DMS153 (cell line): ENCODE measurements around the gene FAXDC2.
A peak's percentile ranks its signal among the peaks of the same experiment; 100 is the strongest.
"Not testable (repeated sequence)": the region's sequence is repeated elsewhere in the genome, so short reads cannot be mapped to it uniquely, and the experiment has no call there.

ENCODE experiments used
- DNase-seq: peaks from one replicate; lab custom pipeline; 2025; lab: John Stamatoyannopoulos, UW

Gene FAXDC2

GRCh38 chr5:154860765-154861164 lies 10.4 kb upstream of the FAXDC2 start:
- no peak for DNase-seq

DNA sequence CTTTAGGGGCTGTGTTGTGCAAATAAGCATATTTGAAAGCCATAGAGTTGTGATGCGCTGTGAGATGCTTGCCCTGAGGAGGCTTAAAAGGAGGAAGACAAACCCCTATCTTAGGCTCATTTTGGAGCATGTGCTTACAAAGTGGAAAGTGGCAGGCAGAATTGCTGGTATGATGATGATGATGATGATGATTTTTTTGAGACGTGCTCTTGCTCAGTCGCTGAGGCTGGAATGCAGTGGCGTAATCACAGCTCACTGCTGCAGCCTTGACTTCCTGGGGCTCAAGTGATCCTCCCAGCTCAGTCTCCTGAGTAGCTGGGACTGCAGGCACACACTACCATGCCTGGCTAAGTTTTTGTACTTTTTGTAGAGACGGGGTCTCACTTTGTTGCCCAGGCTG lies 9.7 kb upstream of the FAXDC2 start:
- DNase-seq: no peak

- DNase-seq: no peak
Measured at GRCh38 chr5:154858972-154859871, 8.8 kb upstream of the FAXDC2 start.

- DNase-seq: peak; percentile 80
Measured at GRCh38 chr5:154858297-154858971, 8.0 kb upstream of the FAXDC2 start, which contains the start of gene CNOT8. CNOT8 (plus strand) TSS chr5:154858627; CDS start chr5:154863279, 4,652 bp downstream.

- DNase-seq: peak; percentile 86
Measured at GRCh38 chr5:154857530-154858296, 7.3 kb upstream of the FAXDC2 start.

DNA sequence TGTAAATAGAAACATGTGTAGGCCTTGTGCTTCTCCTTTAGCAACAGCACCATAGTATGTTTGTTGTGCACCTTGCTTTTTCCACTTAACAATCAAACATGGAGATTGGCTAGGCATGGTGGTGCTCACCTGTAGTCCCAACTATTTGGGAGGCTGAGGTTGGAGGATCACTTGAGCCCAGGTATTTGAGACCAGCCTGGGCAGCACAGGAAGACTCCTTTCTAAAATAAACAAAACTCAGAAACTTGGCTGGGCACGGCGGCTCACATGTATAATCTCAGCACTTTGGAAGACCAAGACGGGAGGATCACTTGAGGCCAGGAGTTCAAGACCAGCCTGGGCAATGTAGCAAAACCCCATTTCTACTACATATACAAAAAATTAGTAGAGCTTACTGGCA lies 948 bp upstream of the FAXDC2 start:
- DNase-seq: no peak

DNA sequence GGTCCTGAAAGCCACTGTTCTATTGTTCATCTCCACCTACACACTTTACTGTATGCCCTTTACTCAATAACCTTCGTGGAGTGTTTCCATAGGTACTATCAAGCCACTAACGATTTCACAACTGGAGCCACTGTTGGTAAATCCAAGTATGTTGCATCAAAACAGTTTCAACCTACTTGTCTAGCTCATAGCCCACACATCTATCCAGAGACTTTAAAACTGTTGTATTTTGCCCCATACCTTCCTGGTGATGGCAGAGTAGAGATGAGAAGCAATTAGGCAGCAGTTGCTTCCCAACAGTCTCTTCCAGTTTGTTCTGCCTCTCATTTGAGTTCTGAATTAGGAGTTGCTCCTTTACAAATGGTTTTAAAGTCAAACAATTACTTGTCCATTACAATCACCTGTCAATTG lies 607 bp downstream of the FAXDC2 start:
- DNase-seq: no peak

DNA sequence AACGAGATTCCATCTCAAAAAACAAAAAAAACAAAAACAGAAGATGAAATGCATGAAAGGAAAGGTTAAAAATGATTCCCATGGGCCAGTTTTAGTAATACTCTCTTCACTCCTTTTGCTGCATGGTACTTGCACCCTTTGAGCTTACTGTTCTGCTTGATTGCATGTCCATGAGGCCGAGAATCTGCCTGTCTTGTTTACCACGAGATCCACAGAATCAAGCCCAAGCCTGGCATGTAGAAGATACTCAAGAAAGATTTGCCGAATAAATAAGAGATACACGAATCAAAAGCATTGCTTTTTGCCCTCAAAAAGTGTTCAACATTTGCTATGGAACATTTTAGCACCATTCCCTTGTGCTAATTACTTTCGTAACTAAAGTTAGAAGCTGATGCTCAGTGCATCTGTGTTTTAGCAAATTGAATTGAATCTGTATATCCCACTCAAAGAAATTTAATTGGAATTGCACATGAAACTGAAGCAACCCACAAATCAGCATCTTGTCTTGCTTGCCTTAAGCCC lies 1.1 kb downstream of the FAXDC2 start:
- no peak for DNase-seq

DNA sequence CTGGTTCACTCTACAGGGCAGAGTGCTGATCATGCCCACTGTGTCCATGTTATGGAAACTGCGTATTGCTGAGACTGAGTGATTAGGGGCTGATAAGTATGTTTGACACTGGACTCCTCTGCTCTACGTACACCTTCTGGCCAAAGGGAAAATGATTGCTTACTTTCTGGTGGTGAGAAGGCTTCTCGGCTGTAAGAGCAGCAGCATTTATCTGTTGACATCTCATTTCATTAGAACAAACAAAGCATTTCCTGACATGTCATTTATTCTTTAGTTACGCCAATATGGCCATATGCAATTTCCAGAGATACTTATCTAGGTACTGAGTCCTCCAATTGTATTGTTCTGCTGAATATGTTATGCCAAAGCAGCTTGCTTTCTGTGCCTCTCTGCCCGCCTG lies 5.6 kb downstream of the FAXDC2 start:
- DNase-seq: peak; percentile 9

DNA sequence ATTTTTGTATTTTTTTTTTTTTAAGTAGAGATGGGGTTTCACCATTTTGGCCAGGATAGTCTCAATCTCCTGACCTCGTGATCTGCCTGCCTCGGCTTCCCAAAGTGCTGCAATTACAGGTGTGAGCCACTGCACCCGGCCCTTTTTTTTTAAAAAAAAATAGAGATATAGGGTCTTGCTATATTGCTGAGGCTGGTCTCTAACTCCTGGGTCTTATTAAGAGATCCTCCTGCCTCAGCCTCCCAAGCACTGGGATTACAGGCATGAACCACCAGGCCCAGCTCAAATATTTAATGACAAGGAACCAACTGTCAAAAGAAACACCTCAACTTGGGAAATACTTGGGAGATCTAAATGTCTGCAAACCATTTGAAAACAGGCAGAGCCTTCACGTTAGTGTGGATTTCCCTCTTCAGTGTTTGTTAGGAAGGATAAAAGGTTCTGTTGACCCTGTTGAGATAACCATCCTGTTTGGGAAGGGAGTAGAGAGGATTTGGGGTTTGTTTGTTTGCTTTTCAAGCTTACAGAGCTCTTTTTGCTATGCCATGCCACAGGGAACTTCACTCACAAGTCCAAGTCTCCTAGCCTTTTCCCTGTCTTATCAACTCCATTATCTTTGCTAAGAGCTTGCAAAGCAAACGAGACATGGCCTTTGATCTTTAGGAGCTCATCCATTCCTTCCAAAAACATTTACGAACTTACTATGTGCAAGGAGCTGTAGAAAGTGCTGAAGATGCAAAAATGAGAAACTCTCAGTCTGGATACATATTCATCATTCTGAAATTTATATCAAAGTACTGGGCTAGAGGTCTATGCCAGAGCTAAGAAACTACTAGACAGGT lies 7.5 kb downstream of the FAXDC2 start:
- DNase-seq: no peak

GRCh38 chr5:154841273-154841661 lies 9.1 kb downstream of the FAXDC2 start:
- no peak for DNase-seq

DNA sequence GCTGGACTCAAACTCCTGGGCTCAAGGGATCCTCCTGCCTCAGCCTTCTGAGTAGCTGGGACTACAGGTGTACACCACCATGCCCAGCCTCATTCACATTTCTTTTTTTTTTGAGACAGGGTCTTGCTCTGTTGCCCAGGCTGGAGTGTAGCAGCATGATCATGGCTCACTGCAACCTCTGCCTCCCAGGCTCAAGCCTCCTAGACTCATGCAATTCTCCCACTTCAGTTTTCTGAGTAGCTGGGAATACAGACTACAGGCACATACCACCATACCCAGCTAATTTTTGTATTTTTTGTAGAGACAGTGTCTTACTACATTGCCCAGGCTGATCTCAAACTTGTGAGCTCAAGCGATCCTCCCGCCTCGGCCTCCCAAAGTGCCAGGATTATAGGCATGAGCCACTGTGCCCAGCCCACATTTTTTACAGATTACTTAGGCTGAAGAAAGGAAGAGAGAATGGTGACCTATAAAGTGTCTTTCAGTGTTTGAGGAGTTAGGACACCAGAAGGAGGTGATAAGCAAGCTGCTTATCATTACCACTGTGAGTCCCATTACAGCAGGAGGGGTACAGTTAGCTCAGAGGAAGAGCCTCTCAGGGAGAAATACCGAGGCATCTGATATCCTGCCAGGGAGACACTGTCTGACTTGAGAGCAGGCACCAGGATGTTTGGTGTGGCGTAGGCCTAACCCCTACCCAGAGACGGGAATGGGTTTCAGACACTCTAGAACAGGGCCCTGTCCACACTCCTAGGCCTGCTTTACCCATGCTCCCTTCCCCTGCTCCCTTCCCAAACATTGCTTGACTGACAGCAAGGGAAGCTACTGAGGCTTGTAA lies 9.7 kb downstream of the FAXDC2 start:
- DNase-seq: no peak

DNA sequence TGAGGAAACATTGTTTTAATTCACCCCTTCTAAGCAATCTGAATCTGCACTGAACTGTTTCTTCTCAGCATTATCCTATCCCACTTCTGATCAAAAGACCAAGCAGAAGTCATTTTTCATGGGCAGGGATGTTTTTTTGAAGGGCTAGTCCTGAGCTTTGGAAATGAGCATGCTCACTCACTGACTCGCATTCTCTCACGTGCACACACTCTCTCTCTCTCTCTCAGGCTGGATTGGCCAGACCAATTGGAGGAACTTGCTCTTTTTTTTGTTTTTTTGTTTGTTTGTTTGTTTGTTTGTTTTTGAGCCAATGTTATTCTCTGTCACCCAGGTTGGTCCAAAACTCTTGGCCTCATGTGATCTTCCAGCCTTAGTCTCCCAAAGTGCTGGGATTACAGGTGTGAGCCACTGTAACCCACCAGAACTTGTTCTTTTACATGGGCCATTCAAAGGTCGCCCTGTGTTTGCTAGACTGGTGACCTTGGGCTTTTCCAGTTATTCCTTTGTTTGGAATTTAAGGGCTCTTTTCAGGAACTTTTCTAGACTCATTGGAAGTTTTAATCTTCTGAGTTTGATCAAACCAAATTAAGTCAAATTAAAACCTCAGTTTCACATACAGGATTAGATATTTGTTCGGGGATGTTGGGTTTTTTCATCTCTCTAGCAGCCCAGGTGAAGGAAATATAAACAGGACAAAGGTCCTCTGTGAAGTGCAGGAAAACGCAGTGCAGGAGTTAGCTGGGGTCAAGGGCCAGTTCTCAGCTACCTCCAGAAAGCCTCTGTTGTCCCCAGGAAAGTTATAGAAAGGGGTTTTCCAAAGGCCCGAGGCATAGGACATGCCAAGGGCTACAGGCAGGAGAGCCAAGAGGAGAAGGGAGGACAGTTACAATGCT lies 13.1 kb downstream of the FAXDC2 start:
- no peak for DNase-seq

DNA sequence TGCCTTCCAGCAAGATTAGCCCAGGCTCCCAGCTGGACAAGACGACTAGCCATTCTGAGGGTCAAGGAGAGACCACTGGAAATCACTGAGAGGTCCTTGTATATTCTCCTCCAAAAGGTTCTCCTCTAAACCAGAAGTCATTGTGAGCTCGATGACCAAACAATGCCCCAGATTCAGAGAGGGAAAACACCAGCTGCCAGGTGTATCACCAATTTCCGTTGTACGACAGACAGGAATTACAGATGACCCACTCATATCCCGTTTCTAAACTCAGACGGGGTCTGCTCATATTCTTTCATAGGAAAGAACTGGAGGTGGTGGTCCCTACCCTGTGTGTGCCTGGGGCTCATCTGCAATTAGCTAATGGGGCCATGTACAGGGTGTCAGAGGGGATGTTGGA lies 14.2 kb downstream of the FAXDC2 start:
- DNase-seq: no peak

- DNase-seq: not testable (repeated sequence)
Measured at GRCh38 chr5:154835701-154836052, 14.7 kb downstream of the FAXDC2 start.

GRCh38 chr5:154834053-154834452 lies 16.4 kb downstream of the FAXDC2 start:
- DNase-seq: peak; percentile 8

GRCh38 chr5:154832804-154833203 lies 17.6 kb downstream of the FAXDC2 start:
- not testable (repeated sequence) for DNase-seq

GRCh38 chr5:154831451-154831850 lies 19.0 kb downstream of the FAXDC2 start:
- DNase-seq: no peak

DNA sequence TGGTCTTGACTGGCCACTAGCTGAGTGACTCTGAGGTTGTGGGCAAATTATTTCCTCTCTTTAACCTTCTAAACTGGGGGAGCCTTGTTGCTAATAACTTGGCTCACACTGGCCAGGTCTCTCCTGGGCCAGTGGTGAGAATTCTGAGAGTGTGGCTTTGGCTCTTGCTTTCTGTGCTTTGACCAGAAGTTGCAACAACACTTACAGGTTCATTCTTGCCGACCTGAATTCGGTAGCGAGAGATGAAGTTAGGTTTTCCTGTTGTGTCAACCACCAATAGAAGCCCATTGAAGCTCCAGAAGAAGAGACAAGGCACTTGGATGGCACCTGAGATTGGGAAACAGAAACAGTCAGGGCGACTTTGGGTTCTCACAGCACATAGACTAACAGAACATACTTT lies 19.8 kb downstream of the FAXDC2 start:
- no peak for DNase-seq

- no peak for DNase-seq
Measured at GRCh38 chr5:154830219-154830595, 20.2 kb downstream of the FAXDC2 start.
